Hepatocyte (in vitro differentiated cells): ENCODE measurements around the gene PRTFDC1.

Experiments
- CTCF ChIP-seq: fragments of 200-600 bp; sonication (generic); IDR thresholded peaks from 2 replicates; pipeline ENCODE4 v1.5.1; 2016; ENCODE audit warnings: antibody characterized with exemption, mild to moderate bottlenecking; ENCODE audit not compliant: poor library complexity
- EZH2 ChIP-seq: fragments of 200-600 bp; sonication (generic); IDR thresholded peaks from 2 replicates; pipeline ENCODE4 v1.6.1; 2016; ENCODE audit warnings: antibody characterized with exemption, mild to moderate bottlenecking, borderline replicate concordance
- EZH2phosphoT487 ChIP-seq: fragments of 200-600 bp; sonication (generic); IDR thresholded peaks from one replicate; pipeline ENCODE4 v1.6.1; 2018; ENCODE audit warnings: antibody characterized with exemption, mild to moderate bottlenecking, low read depth, moderate library complexity; ENCODE audit not compliant: unreplicated experiment, severe bottlenecking

- TF ChIP-seq CTCF: no peak
- TF ChIP-seq EZH2: no peak
- no peak for TF ChIP-seq EZH2phosphoT487
Measured at GRCh38 chr10:24841530-24841929, 110.9 kb downstream of the PRTFDC1 start.
